ENCODE results near the gene HOXA3. TPM values are rescaled to one million over a fixed set of nuclear protein-coding genes. Genes with fewer than 3 reads are reported as not detected.

The HOXA3 gene
- total RNA-seq, 2 donors from 2014 or later = 0.68 to 0.74 TPM

GRCh38 chr7:27150568-27151340, 1.6 kb downstream of the HOXA3 start:
- intact Hi-C loops (cut with DNase I) = no loop called here
- ATAC-seq (peak; percentile 78 to 82), DNase-seq (peak; percentile 72)

- DNase-seq = no peak
- intact Hi-C loops (cut with DNase I) = no loop called here
Observed at GRCh38 chr7:27149842-27150567, 2.4 kb downstream of the HOXA3 start.

DNA sequence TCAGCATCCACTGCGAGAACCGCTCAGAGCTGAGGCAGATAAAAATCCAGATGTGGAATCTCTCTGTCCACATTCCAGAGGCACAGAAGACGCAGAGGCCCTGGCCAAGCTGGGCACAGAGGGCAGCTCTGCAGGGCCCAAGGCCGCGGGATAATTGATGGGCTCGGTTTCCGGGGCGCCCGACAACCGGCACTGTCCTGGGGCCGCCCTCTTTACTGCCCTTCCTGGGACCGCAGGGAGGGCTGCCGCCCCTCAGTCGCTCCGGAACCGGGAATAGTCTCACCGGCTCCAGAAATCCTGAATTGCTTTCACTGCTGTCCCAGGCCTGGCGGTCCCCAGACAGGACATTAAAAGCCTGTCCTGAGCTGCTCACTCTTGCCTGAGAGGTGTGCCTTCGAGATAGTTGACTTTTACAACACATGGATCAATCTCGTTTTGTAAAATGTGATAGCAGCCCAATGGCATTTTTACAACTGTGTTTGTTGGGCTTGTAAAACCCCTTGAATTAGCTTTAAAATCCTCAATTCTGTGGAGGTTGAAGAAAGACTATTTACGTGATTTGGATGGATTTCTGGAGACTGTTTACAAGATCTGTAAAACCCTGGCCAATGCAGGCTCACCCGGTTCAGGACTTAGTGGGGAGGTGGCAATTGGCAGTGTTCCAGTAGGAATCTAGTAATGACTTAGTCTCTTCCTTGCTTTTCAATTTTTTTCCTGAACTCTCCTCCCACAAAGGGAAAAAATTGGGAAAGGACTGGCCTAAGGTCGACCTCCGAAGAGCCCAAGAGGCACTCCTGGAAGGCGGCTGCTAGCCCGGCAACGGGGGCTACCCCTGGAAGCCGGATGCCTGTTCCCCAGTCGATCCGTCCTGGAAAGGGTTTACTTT, 3.4 kb downstream of the HOXA3 start:
- ATAC-seq (no peak), DNase-seq (no peak)
- intact Hi-C loops (cut with DNase I) = no loop called here

More at GRCh38 chr7:27149842-27150567, 2.4 kb downstream of the HOXA3 start:
- ATAC-seq = no peak

DNA sequence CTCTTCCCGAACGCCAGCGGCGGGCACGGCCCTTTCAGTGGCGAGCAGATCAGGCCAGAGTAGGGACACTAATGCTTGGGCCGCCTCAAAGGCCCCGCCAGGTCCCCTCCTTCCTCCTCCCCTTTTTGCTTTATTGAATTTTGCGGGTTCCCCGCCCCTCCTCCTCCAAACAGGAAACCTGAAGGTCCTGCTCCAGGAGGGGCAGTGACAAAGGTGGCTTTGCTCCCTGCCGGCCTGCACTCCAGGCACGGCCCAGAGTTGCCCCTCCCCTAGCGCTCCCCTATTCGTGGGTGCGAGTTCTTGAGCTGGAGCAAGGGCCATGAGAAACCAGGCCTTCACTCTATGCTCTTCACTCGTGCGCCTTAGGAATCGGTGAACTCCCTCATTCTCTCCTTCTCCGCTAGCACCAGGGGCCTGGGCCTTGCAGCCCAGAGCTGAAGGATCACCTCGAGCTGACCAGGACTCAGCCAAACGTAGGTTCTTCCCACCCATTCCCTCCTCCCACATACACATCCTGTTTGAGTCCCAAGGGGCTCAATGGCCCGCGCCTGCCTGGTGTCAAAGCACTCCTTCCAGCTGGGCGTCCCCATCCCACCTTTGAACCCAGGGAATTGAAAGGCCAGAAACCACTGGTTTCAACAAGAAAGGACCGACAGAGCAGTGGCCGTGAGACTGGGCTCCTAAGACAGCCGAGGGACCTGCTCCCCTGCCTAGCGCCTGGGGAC, 4.2 kb downstream of the HOXA3 start:
- intact Hi-C loops (cut with DNase I) = no loop called here
- no peak for ATAC-seq
- no peak for DNase-seq

DNA sequence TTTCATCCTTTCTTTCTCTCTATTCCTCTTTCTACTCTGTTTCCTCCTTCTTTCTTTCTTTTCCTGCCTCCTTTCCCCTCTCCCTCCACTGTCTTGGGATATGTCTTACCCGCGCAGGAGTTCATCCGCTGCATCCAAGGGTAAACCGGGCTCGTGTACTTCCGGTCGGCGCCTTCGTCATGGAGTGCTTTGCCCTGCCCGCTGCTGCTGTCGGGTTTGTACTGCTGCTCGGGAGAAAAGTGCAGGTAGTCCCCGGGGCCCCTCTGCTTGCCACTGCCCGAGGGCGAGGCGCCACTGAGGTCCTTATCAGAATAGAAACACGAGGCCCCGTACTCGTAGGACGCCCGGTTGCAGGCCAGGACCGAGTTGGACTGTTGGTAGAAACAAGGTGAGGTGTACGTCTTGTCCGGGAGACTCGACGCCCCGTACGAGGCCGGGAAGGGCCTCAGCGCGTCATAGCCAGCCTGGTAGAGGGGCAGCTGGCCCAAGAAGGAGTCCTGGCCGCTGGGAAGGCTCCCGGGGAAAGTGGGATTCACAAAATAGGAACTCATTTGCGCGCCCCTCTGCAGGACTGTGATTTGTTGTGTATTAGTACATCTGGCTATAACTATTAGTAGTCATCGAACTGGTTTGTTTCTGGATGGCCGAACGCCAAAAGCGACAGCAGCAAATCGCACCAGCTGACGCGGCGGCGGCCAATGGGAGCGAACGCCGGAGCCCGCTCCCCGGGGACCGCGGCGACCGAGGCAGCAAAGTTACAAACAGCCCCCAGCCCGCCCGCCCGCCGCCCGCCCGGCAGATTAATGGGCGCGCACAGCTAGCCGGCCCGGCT, 5.0 kb downstream of the HOXA3 start, which contains the start of gene HOXA6:
Gene HOXA6 (minus strand): TSS at position 576 of the 832 bp plus-strand sequence. CDS start 25 bp downstream, at position 551.
- DNase-seq (no peak), ATAC-seq (no peak)
- intact Hi-C loops (cut with DNase I) = no loop called here

DNA sequence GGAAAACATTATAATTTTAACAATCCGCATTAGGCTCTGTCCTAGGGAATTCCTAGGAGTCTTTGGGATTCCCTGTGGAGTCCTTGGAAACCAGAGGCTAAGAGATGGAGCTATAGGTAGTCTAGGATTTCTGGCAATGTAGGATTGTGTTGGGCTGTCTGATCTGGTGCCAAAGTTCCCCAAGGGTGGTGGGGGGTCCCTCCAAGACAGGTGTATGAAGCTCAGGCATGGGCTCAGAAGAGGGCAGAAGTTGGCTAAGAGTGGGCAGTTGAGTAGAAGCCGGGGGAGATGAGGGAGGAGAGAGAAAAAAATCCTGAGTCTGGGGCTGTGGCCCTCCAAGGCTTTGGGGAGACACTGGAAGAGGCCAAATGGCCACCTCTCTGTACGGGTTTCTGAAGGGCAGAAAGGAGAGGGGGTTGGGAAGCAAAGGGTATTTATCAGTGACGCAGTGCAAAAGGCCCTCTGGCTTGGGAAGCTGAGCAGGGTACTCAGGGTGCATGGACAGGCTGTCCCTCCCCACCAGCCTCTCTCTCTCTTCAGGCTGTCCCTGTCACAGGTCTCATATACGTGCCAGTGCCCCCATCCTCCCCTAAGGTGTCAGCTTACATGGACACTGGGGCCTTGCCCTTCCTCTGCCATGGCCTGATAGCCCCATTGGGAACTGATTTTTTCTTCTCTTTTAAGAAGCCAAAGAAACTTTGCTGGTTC, 5.7 kb downstream of the HOXA3 start:
- ATAC-seq (no peak), DNase-seq (no peak)
- intact Hi-C loops (cut with DNase I) = no loop called here

DNA sequence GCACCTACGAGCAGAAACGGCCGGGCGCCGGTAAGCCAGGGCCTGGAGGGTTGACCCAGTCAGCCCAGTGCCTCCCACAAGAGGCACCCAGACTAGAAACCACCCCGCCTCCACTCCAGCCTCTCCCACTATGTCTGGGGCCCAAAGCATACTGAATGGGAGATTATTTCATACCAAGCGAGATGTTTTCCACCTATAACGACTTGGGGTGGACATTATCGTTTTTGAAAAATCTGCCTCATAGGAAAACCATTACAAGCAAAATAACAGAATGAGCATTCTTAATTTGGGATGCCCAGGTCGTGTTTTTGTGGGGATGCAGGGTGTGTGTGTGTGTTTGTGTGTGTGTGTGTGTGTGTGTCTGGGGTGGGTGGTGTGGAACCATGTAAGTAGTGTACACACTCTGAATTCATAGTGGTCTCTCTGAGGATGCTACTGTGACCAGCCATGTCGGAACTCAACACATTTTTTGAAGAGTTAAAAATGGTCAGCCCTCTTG, 6.4 kb downstream of the HOXA3 start:
- intact Hi-C loops (cut with DNase I) = no loop called here
- ATAC-seq (no peak), DNase-seq (no peak)

DNA sequence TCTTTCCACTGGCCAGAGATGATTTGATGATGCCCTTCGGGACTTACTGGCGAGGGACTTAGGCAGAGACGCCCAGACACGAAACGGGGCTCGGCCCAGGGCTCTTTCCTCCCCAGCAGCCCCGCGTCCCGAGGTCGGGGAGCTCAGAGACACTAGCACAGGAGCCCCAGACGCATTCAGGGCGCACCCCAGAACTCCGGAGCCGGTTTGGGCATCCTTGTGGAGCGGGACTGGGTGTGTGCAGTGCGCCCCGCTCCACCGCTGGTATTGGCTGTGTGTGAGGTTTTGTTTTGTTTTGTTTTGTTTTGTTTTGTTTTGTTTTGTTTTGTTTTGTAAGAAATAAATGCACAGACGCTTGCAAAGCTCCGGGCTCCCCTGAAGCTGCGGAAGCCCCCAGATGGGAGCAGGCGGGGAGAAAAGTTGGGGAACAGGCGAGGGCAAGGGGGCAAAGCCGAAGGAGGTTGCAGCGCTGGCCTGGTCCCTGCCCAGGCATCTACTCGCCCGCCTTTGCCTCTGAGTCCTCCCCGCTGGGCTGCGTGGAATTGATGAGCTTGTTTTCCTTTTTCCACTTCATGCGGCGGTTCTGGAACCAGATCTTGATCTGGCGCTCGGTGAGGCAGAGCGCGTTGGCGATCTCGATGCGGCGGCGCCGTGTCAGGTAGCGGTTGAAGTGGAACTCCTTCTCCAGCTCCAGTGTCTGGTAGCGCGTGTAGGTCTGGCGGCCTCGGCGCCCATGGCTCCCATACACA, 7.0 kb downstream of the HOXA3 start:
- intact Hi-C loops (cut with DNase I) = no loop called here
- ATAC-seq (no peak), DNase-seq (no peak)

GRCh38 chr7:27144781-27145164, 7.6 kb downstream of the HOXA3 start:
- DNase-seq (no peak), ATAC-seq (no peak)
- intact Hi-C loops (cut with DNase I) = no loop called here

DNA sequence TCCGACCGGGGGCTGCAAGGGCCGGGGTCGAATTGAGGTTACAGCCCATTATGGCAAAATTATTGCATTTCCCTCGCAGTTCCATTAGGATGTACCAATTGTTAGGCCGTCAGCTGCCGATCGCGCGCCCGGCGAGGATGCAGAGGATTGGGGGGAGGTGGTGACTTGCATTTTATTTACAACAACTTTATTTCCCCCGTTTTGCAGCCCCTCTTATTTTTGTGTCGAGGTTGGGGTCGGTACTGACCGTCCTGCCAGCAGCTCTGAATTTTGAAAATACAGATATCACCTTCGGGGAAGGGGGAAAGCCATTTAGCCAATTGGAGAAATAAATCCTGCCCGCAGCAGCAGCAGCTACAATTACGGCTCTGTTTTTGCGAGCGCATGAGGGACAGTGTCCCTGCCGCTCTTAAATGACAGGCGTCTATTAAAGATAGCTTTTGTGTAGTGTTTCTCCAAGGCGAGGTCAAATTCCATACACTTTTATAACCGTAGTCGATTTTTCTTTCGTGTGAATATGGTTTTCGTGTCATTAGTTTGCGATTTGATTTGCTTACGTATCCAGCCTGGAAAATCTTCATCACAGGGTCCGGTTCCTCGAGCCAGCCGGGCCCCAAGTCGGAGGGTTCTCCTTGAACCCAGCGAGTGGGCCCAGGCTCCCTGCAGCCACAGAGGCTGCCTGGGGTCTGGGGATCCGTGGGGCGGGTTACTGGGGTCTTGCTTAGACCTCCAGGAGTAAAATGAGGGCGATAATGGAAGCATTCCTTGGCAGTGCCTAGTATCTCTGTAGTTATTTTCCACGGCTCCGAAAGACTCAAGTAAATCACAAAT, 8.2 kb downstream of the HOXA3 start:
- intact Hi-C loops (cut with DNase I) = no loop called here
- DNase-seq = no peak
- ATAC-seq = no peak

DNA sequence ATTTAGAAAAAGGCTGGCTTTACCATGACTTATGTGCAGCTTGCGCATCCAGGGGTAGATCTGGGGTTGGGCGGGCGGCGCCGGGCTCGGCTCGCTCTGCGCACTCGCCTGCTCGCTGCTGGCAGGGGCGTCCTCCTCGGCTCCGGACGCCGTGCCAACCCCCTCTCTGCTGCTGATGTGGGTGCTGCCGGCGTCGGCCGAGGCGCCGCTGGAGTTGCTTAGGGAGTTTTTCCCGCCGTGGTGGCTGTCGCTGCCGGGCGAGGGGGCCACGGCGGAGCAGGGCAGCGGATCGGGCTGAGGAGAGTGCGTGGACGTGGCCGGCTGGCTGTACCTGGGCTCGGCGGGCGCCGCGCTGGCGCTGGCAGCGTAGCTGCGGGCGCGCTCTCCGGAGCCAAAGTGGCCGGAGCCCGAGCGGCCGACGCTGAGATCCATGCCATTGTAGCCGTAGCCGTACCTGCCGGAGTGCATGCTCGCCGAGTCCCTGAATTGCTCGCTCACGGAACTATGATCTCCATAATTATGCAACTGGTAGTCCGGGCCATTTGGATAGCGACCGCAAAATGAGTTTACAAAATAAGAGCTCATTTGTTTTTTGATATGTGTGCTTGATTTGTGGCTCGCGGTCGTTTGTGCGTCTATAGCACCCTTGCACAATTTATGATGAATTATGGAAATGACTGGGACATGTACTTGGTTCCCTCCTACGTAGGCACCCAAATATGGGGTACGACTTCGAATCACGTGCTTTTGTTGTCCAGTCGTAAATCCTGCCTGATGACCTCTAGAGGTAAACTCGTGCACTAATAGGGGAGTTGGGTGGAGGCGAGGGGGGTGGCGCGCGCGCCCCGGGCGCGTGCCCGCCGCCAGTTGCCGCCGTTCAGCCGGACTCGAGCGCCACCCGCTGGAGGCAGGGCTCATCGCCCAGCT, 9.1 kb downstream of the HOXA3 start, which contains the start of gene HOXA5:
Gene HOXA5 (minus strand): TSS at position 659 of the 927 bp plus-strand sequence. CDS start 74 bp downstream, at position 585.
- DNase-seq = no peak
- intact Hi-C loops (cut with DNase I) = no loop called here

GRCh38 chr7:27142580-27143022, 9.8 kb downstream of the HOXA3 start:
- intact Hi-C loops (cut with DNase I) = no loop called here
- DNase-seq (no peak), ATAC-seq (no peak)

More for the DNA sequence above, 9.1 kb downstream of the HOXA3 start, which contains the start of gene HOXA5:
- ATAC-seq = peak; percentile 54 to 70

DNA sequence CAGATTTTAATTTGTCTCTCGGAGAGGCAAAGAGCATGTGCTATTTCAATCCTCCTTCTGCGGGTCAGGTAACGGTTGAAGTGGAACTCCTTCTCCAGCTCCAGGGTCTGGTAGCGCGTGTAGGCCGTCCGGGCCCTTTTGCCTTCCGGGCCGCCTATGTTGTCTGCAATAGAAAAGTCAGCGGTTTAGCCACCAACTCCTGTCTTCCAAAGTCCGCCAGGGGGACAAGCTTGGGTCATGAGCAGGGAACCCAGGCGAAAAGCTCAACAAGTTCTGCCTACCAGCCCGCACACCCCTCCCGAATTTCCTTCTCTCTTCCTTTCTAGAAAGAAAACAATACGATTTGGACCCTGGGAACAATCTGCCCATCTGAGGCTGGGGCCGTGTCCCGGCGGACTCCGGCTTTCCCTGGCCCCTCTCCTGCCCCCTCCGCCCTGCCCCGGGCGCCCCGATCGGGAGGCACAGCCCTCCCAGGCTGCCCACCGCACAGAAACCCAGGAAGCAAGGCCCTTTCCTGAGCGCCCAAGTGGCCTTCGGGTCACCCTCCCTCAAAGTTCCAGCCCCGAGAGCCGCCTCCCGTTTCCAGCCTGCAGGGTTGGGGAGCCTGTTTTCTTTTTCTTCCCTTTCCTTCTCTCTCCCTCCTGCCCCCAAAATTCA, 10.3 kb downstream of the HOXA3 start:
- intact Hi-C loops (cut with DNase I) = no loop called here
- ATAC-seq = no peak
- no peak for DNase-seq

Data from left cardiac atrium (tissue), 4 donors.